Esophagus muscularis mucosa (tissue), 3 donors: Measurements from ENCODE around the gene CUX1.

Experiments
- POLR2A ChIP-seq: fragments of 450-650 bp; IDR thresholded peaks from one replicate; pipeline ENCODE4 v1.6.1; 2017; ENCODE audit warnings: antibody characterized with exemption, moderate library complexity, mild to moderate bottlenecking, low read depth
- TF ChIP-seq, protein P1 (sequence below), 3 experiments: fragments of 200-600 bp in 2 of 3; fragments of 450-650 bp in 1 of 3; sonication (generic) in 2 of 3; IDR thresholded peaks; one replicate each; pipeline ENCODE4 v1.5.1; 2017 to 2019; ENCODE audit warnings: antibody characterized with exemption in 3 of 3, mild to moderate bottlenecking in 2 of 3, moderate library complexity in 1 of 3

DNA sequence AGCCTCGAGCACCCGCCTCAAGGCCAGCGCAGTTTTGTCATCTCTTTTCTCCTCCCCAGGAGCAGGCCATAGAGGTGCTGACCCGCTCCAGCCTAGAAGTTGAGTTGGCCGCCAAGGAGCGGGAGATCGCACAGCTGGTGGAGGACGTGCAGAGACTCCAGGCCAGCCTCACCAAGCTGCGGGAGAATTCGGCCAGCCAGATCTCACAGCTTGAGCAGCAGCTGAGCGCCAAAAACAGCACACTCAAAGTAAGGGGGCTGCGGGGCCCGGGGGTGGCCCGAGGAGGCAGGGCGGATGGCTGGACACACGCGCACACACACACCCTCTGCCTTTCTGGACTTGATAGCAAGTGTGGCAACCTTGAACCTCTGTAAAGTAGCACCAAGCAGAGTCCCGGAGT, 361.0 kb downstream of the CUX1 start:
- TF ChIP-seq, protein P1, sequence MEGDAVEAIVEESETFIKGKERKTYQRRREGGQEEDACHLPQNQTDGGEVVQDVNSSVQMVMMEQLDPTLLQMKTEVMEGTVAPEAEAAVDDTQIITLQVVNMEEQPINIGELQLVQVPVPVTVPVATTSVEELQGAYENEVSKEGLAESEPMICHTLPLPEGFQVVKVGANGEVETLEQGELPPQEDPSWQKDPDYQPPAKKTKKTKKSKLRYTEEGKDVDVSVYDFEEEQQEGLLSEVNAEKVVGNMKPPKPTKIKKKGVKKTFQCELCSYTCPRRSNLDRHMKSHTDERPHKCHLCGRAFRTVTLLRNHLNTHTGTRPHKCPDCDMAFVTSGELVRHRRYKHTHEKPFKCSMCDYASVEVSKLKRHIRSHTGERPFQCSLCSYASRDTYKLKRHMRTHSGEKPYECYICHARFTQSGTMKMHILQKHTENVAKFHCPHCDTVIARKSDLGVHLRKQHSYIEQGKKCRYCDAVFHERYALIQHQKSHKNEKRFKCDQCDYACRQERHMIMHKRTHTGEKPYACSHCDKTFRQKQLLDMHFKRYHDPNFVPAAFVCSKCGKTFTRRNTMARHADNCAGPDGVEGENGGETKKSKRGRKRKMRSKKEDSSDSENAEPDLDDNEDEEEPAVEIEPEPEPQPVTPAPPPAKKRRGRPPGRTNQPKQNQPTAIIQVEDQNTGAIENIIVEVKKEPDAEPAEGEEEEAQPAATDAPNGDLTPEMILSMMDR (IDR thresholded peaks at IDR 0.05): no peak
- no peak for TF ChIP-seq POLR2A
